Astrocyte of the cerebellum (primary cell): ENCODE data around the gene FBXO27.

Experiments used
- DNase-seq: peaks from one replicate; pipeline ENCODE4 v3.0.0-alpha.2; 2011; ENCODE audit warnings: low read depth
- H3K4me3 ChIP-seq: 2 replicates; pipeline ENCODE4 v1.5.1; 2011; ENCODE audit warnings: mild to moderate bottlenecking, low read depth, low read length, moderate library complexity
- CTCF ChIP-seq: IDR thresholded peaks from 2 replicates; pipeline ENCODE4 v1.5.1; 2012; ENCODE audit warnings: low read length, low read depth, moderate library complexity, mild to moderate bottlenecking; ENCODE audit errors: missing control alignments
- in situ Hi-C: cut with HindIII; loops from 2 replicates; pipeline ENCODE4 v1.10.0; 2017; ENCODE audit warnings: low sequenced_read_pairs

FBXO27 gene

GRCh38 chr19:39046037-39046821 lies 13.9 kb upstream of the FBXO27 start:
- TF ChIP-seq CTCF: no peak
- in situ Hi-C loops: no loop called here
- DNase-seq: no peak
- no peak overlapping the region for H3K4me3 ChIP-seq

- in situ Hi-C loops: no loop called here
- H3K4me3 ChIP-seq: no peak overlapping the region
- TF ChIP-seq CTCF: no peak
- DNase-seq: no peak
Measured at GRCh38 chr19:39045506-39045905, 13.2 kb upstream of the FBXO27 start.

- TF ChIP-seq CTCF: no peak
- DNase-seq: no peak
- in situ Hi-C loops: no loop called here
- H3K4me3 ChIP-seq: no peak overlapping the region
Measured at GRCh38 chr19:39038098-39038497, 5.7 kb upstream of the FBXO27 start.

GRCh38 chr19:39037194-39037593 lies 4.8 kb upstream of the FBXO27 start:
- no peak overlapping the region for H3K4me3 ChIP-seq
- in situ Hi-C loops: no loop called here
- DNase-seq: no peak
- no peak for TF ChIP-seq CTCF

GRCh38 chr19:39036581-39036980 lies 4.2 kb upstream of the FBXO27 start:
- in situ Hi-C loops: no loop called here
- H3K4me3 ChIP-seq: no peak overlapping the region
- TF ChIP-seq CTCF: no peak

GRCh38 chr19:39031368-39032062 lies 834 bp downstream of the FBXO27 start:
- no peak for TF ChIP-seq CTCF
- DNase-seq: peak; percentile 11
- in situ Hi-C loops: no loop called here
- H3K4me3 ChIP-seq: peak overlapping the region; percentile 53

More at GRCh38 chr19:39036581-39036980, 4.2 kb upstream of the FBXO27 start:
- no peak for DNase-seq
